AML-193 (cell line): ENCODE measurements around the gene MAD1L1.

ENCODE experiments used
- DNase-seq, 2 experiments: peaks; one replicate each; lab custom pipeline; 2025; lab: John Stamatoyannopoulos, UW

Gene MAD1L1

GRCh38 chr7:2030475-2031450, 202.0 kb downstream of the MAD1L1 start:
- no peak for DNase-seq

- no peak for DNase-seq
Measured at GRCh38 chr7:2029936-2030335, 202.8 kb downstream of the MAD1L1 start.

- DNase-seq = no peak
Measured at GRCh38 chr7:2029211-2029905, 203.4 kb downstream of the MAD1L1 start.

- no peak for DNase-seq
Measured at GRCh38 chr7:2028733-2029132, 204.0 kb downstream of the MAD1L1 start.

GRCh38 chr7:2025188-2025587, 207.6 kb downstream of the MAD1L1 start:
- no peak for DNase-seq

GRCh38 chr7:2024567-2024918, 208.2 kb downstream of the MAD1L1 start:
- DNase-seq = no peak

GRCh38 chr7:2023877-2024566, 208.7 kb downstream of the MAD1L1 start:
- DNase-seq = no peak

GRCh38 chr7:2022737-2023250, 210.0 kb downstream of the MAD1L1 start:
- no peak for DNase-seq

- no peak for DNase-seq
Measured at GRCh38 chr7:2022021-2022409, 210.7 kb downstream of the MAD1L1 start.

GRCh38 chr7:2019711-2020511, 212.8 kb downstream of the MAD1L1 start:
- DNase-seq = peak; percentile 22 to 38

- no peak for DNase-seq
Measured at GRCh38 chr7:2019461-2019710, 213.4 kb downstream of the MAD1L1 start.

- DNase-seq = peak; percentile 88 to 90
Measured at GRCh38 chr7:2018569-2019460, 213.9 kb downstream of the MAD1L1 start.

GRCh38 chr7:2017914-2018568, 214.7 kb downstream of the MAD1L1 start:
- no peak for DNase-seq

GRCh38 chr7:2017481-2017891, 215.3 kb downstream of the MAD1L1 start:
- no peak for DNase-seq

- no peak for DNase-seq
Measured at GRCh38 chr7:2016761-2017480, 215.8 kb downstream of the MAD1L1 start.

GRCh38 chr7:2016021-2016631, 216.6 kb downstream of the MAD1L1 start:
- DNase-seq = no peak

- DNase-seq = no peak
Measured at GRCh38 chr7:2015251-2015871, 217.4 kb downstream of the MAD1L1 start.

- DNase-seq = no peak
Measured at GRCh38 chr7:2014391-2015241, 218.1 kb downstream of the MAD1L1 start.
